Omental fat pad (tissue), 4 donors: ENCODE results near the gene GALNT10. TPM values are rescaled to one million over a fixed set of nuclear protein-coding genes. Genes with fewer than 3 reads are reported as not detected.

Experiments
- ATAC-seq: fragments of 150-250 bp; one replicate; pipeline ENCODE4 v1.9.1; 2016; ENCODE audit warnings: mild to moderate bottlenecking, moderate library complexity; ENCODE audit not compliant: low FRiP score
- DNase-seq: peaks from one replicate; pipeline ENCODE4 v3.0.0-alpha.2; 2019; ENCODE audit warnings: low spot score
- total RNA-seq, 4 donors: library from RNA; depleted of rRNA; stranded (reverse); fragments of >200 nt; gene quantifications; one replicate each; pipeline ENCODE4 v1.1.0, GENCODE V29; 2016
- TF ChIP-seq, protein P1 (sequence below), 3 donors: fragments of 450-650 bp; IDR thresholded peaks; one replicate each; pipeline ENCODE4 v1.5.1; 2016 to 2017; ENCODE audit warnings: antibody characterized with exemption in 3 of 3, mild to moderate bottlenecking in 3 of 3, moderate library complexity in 2 of 3

GALNT10 gene
- total RNA-seq, 4 donors from 2014 or later = 21.3 to 49.7 (median 27.2) TPM

DNA sequence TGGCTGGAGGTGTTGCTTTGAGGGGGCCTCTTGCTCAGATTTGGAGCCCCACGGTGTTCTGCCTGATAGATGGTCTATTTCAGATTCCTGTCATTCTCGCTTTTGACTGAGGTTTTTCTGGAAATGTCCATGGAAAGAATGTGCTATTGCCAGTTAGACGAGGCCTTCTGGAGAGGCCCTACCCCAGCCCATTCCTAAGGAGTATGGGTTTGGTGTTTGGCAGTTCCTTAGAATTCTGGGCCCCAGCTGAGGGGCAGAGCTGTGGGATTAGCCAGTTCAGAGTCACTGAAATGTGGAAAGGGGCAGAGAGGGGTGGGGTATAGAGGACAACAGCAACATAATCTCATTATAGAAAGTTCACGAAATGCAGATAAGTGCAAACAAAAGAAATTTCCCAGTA is 50.5 kb downstream of the GALNT10 start:
- no peak for ATAC-seq
- DNase-seq = no peak
- TF ChIP-seq, protein P1, sequence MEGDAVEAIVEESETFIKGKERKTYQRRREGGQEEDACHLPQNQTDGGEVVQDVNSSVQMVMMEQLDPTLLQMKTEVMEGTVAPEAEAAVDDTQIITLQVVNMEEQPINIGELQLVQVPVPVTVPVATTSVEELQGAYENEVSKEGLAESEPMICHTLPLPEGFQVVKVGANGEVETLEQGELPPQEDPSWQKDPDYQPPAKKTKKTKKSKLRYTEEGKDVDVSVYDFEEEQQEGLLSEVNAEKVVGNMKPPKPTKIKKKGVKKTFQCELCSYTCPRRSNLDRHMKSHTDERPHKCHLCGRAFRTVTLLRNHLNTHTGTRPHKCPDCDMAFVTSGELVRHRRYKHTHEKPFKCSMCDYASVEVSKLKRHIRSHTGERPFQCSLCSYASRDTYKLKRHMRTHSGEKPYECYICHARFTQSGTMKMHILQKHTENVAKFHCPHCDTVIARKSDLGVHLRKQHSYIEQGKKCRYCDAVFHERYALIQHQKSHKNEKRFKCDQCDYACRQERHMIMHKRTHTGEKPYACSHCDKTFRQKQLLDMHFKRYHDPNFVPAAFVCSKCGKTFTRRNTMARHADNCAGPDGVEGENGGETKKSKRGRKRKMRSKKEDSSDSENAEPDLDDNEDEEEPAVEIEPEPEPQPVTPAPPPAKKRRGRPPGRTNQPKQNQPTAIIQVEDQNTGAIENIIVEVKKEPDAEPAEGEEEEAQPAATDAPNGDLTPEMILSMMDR (IDR thresholded peaks at IDR 0.05) = no peak

DNA sequence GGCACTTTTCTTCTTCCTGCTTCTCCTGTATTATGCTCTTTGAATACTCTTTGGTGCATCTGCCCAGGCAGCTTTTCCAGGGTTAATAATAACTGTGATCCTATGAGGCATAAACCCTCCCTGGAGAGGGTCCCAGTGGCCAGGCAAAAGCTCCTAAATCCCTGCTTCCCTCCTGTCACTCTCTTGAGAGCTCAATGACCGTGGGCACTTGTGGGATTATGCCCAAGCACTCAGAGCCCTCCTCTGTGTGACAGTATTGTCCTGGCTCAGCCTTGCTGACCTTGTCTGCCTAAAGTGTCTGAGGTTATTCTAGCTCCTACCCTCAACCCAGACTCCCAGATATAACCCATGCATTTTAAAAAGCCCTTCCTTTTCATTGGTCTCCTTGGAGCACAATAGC is 51.9 kb downstream of the GALNT10 start:
- ATAC-seq (no peak), DNase-seq (no peak)

DNA sequence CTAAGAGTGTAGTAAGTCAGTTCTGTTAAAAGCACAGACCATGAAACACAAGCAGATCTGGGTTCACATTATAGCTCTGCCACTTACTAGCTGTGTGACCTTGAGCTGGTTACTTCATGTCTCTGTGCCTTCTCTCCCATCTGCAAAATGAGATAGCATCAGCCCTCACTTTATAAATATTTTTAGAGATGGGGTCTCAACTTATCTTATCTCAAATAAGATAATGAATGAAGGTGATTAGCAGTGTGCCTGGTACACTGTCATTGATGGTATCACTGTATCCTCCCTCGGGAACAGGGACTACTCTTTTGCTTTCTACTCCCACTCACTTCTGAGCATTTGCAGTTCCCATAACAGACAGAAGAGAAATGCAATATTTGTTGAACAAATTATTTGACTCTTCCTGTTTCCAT is 52.4 kb downstream of the GALNT10 start:
- ATAC-seq = no peak
- no peak for DNase-seq
- TF ChIP-seq, protein P1 (IDR thresholded peaks at IDR 0.05) = no peak

More for the DNA sequence above, 51.9 kb downstream of the GALNT10 start:
- TF ChIP-seq, protein P1 (IDR thresholded peaks at IDR 0.05) = no peak

DNA sequence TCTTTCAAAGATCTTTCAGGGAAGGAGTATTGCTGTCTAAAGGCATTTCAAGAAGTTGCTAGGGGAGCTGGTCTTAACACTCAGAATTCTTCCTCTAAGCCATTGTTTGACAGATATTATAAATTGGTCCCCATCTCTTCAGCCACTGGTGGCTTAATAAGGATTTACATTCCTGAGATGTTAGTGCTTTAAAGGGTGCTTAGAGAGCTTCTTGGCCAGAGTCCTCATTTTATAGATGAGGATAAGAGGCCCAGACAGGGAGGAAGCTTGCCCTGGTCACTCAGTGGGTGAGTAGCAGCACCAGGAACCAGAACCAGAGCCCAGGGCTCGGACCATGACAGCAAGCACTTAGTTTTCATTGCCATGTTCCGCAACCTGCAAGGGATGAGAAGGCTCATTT is 53.2 kb downstream of the GALNT10 start:
- TF ChIP-seq, protein P1 (IDR thresholded peaks at IDR 0.05) = no peak
- DNase-seq (no peak), ATAC-seq (no peak)

DNA sequence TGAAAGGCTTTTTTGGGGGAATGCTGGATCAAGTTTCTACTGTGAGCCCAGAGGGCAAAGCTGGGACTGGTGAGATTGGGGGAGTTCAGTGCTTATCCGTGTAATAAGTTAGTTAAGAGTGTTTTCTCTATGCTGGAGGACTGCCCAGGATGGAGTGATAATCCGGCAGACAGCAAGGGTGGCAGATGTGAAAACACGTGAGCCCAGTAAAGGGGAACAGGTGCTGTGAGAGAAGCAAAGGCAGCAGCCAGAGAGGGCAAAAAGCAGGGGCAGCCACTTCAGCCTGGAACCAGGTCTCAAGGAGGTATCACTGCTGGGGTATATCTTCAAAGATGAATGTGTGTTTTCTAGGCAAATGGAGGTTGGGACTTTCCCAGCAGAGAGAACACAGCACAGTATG is 53.9 kb downstream of the GALNT10 start:
- TF ChIP-seq, protein P1 (IDR thresholded peaks at IDR 0.05) = no peak

DNA sequence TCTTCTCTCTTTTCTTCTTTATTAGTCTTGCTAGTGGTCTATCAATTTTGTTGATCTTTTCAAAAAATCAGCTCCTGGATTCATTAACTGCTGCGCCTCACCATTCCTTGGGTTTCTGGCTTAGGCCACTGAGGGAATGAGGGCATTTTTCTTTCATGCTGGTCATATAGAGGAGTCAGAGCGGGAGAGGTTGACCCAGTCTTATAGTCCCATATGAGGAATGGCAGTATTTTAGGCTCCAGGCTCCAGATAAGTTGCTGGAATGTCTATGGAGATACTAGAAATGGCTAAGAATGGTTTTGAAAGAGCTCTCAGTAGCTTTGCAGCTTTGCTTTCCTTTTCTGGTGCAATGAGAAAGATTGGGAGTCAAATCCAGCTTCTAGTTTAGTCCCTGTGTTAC is 58.2 kb downstream of the GALNT10 start:
- DNase-seq (no peak), ATAC-seq (no peak)
- TF ChIP-seq, protein P1 (IDR thresholded peaks at IDR 0.05) = no peak

More for the DNA sequence above, 53.9 kb downstream of the GALNT10 start:
- ATAC-seq = no peak
- no peak for DNase-seq

DNA sequence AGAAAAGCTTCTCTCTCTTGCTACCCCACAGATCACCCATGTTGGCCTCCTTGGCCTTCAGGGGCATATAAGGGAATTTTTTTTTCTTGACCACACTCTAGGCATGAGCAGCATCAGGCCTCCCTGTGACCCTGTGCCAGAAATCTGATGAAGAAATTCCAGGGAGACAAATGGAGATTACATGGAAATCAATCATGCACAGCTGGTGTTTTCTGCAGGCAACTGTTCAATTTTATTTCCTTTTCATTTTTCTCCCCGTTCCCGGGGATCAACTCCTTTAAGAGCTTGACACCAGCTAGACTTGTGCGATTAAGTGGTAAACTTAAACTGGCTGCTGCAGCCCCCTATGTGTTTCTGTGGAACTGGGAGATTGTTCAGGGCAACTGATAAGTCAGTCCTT is 59.3 kb downstream of the GALNT10 start:
- ATAC-seq (no peak), DNase-seq (no peak)
- TF ChIP-seq, protein P1 (IDR thresholded peaks at IDR 0.05) = no peak
